Mammary microvascular endothelial cell (primary cell): ENCODE results near the gene RAB39B. TPM values are rescaled to one million over a fixed set of nuclear protein-coding genes. Genes with fewer than 3 reads are reported as not detected.

Experiments
- total RNA-seq: library from RNA; depleted of rRNA; stranded (reverse); fragments of >200 nt; gene quantifications from 2 replicates; pipeline ENCODE4 v1.2.3, GENCODE V29; 2015

The RAB39B gene, protein sequence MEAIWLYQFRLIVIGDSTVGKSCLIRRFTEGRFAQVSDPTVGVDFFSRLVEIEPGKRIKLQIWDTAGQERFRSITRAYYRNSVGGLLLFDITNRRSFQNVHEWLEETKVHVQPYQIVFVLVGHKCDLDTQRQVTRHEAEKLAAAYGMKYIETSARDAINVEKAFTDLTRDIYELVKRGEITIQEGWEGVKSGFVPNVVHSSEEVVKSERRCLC
- 0.05 TPM in 1 of 2 replicates, not detected in the other for total RNA-seq

DNA sequence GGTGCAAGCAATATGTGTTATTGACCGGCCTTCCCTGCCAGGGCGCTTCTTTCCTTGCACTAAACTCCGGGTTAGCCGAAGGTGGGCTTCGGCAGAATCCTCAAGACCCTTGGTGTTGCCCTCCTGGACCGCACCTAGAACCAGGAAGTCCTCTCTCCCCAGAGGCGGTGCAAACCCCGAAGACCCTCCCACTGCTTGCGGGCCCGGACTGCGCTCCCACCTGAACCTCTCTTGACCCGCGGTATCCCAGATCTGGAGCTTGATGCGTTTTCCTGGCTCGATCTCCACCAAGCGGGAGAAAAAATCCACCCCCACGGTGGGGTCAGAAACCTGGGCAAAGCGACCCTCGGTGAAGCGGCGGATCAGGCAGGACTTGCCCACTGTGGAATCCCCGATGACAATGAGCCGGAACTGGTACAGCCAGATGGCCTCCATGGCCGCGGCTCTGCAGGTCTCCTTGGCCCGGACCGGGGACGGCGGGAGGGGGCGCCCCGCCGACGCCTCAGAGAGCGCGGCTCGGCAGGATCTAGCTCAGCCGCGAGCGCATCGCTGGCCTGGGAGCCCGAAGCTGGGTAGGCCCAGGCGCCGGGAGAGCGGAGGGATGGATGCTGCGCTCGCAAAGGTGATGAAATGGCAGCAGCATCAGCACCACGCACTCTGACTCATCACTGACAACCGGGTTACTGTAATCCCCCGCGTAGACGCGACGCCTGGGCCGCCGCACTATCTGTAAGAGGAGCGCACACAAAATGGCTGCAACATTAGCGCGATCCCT, at the start of gene RAB39B:
Gene RAB39B, minus strand, starts transcription at position 638 of the 775 bp plus-strand sequence. Its CDS starts 203 bp downstream, at position 435.

DNA sequence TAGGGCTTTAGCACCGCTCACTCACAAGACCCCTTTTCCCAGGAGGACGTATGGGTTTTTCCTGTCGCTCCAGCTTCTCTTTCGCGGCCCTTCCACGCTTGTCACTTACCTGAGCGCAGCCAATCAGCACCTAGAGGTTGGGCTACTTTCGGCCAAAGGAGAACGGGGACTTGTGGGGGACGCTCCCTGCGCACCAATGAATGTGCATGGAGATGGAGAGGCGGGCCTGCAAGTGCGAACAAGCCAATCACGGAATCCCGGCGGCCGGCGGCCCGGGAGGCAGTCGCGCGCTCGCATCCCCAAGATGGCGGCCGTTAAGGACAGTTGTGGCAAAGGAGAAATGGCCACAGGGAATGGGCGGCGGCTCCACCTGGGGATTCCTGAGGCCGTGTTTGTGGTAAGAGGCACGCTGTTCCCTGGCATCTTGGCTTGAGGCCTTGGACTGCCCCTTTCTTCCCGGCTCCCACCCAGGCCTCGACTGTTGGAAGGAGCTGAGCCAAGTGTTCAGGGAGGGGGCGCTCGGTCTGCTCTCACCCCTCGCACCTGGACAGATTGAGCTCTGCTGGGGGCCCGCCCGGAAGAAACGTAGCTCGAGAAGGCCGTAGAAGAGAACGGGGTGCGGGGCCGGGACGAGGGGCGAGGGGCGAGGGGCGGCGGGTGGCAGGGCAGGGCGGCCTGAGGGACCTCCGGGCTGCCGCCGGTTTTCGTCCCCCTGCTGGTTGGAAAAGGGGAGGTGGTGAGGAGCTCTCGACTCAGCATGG, 47.9 kb downstream of the RAB39B start, which contains the start of gene VBP1:
Gene VBP1, plus strand, starts transcription at position 282 of the 761 bp plus-strand sequence. Its CDS starts 23 bp downstream, at position 305.

Other genes with a start within 250 kb of the RAB39B start
- 2.1 and 3.1 TPM in 2 replicates for gene F8, start 241.8 kb downstream of the RAB39B start, total RNA-seq
- gene FUNDC2, start 237.6 kb downstream of the RAB39B start, total RNA-seq = 35.7 and 66.9 TPM in 2 replicates
- 17.3 and 22.8 TPM in 2 replicates for gene CMC4, start 193.4 kb downstream of the RAB39B start, total RNA-seq
- gene MTCP1, start 193.4 kb downstream of the RAB39B start, total RNA-seq = 3.7 and 4.5 TPM in 2 replicates
- gene BRCC3, start 193.0 kb downstream of the RAB39B start, total RNA-seq = 13.9 and 14.5 TPM in 2 replicates
- gene VBP1, start 48.0 kb downstream of the RAB39B start, total RNA-seq = 60.2 and 85.3 TPM in 2 replicates
- gene CLIC2, start 70.1 kb upstream of the RAB39B start, total RNA-seq = 6.9 and 9.5 TPM in 2 replicates
- not detected in 2 replicates for gene F8A2, start 117.6 kb upstream of the RAB39B start, total RNA-seq
- gene F8A3, start 194.1 kb upstream of the RAB39B start, total RNA-seq = 5.9 and 6.1 TPM in 2 replicates